K562 (cell line): Measurements from ENCODE around the gene ANKS4B. TPM values are rescaled to one million over a fixed set of nuclear protein-coding genes. Genes with fewer than 3 reads are reported as not detected.

ENCODE experiments used
- ATAC-seq: fragments of 200-7000 bp; cut with Tn5 transposase; 3 replicates; pipeline ENCODE4 v1.9.1; 2020; ENCODE audit warnings: moderate library complexity
- BruUV-seq: library from RNA; stranded (reverse); fragments of 400-500 nt; replicated peaks from 2 replicates; lab custom pipeline; 2021; lab: Mats Ljungman, UMichigan
- CTCF ChIA-PET: fragments of 300-600 bp; formaldehyde crosslinking; extraction: SDS; loops from one replicate; lab custom pipeline; 2021; ENCODE audit warnings: low intra/inter-chr PET ratio; lab: Yijun Ruan, JAX
- POLR2A ChIA-PET: fragments of 300-600, 350-650 bp; sonication (Branson Sonifier 250); formaldehyde crosslinking; extraction: SDS; loops from one replicate; lab custom pipeline; 2021; ENCODE audit warnings: antibody characterized with exemption, inconsistent platforms; lab: Yijun Ruan, JAX
- DNase-seq, 4 experiments: peaks; one replicate each; pipeline versions ENCODE4 v3.0.0 to v3.0.0-alpha.2; 2011 to 2018; ENCODE audit warnings: low spot score in 3 of 4, mixed read lengths in 3 of 4; ENCODE audit errors: extremely low read depth in 1 of 4
- FAIRE-seq: peaks from 2 replicates; lab custom pipeline; 2011; peaks lifted over from hg19 to GRCh38; lab: Jason Lieb, UNC
- H2AFZ ChIP-seq: 2 replicates; pipeline ENCODE4 v1.6.0; 2011; ENCODE audit warnings: low read depth, low read length, control low read depth, inconsistent platforms
- H3K27ac ChIP-seq: fragments of 200-600 bp; 3 replicates; pipeline ENCODE4 v1.8.0; 2011; ENCODE audit warnings: low read depth, mild to moderate bottlenecking, control low read depth, inconsistent platforms, low read length, moderate library complexity, mixed read lengths; ENCODE audit errors: extremely low read depth
- H3K27me3 ChIP-seq, 2 experiments: fragments of 300-600 bp in 1 of 2; 2 replicates in 1 of 2; 3 replicates in 1 of 2; pipeline versions ENCODE4 v1.6.0 to v1.8.0; 2011; ENCODE audit warnings: inconsistent platforms in 2 of 2, low read length in 2 of 2, mild to moderate bottlenecking in 1 of 2, mixed read lengths in 1 of 2, moderate library complexity in 1 of 2; ENCODE audit not compliant: control insufficient read depth in 2 of 2, insufficient read depth in 2 of 2
- H3K36me3 ChIP-seq: fragments of 300-600 bp; 3 replicates; pipeline ENCODE4 v1.8.0; 2011; ENCODE audit warnings: mild to moderate bottlenecking, low read length, inconsistent platforms; ENCODE audit not compliant: control insufficient read depth, insufficient read depth
- H3K4me1 ChIP-seq, 2 experiments: fragments of 200-600 bp in 1 of 2; replicated peaks in 1 of 2; 2 replicates in 1 of 2; 3 replicates in 1 of 2; pipeline versions ENCODE4 v1.5.1 to v1.8.0; 2011; ENCODE audit warnings: inconsistent platforms in 2 of 2, low read length in 2 of 2, mild to moderate bottlenecking in 1 of 2, mixed read lengths in 1 of 2, moderate library complexity in 1 of 2; ENCODE audit not compliant: control insufficient read depth in 2 of 2, insufficient read depth in 2 of 2
- H3K4me2 ChIP-seq: 2 replicates; pipeline ENCODE4 v1.6.1; 2011; ENCODE audit warnings: low read length, control low read depth, inconsistent platforms, mixed read lengths; ENCODE audit not compliant: insufficient read depth
- H3K4me3 ChIP-seq: fragments of 200-600 bp; sonication (generic), shearing (Covaris generic); 2 replicates; pipeline ENCODE4 v1.5.1; 2016; ENCODE audit warnings: control low read depth, inconsistent platforms
- H3K79me2 ChIP-seq: fragments of 200-600 bp; 3 replicates; pipeline ENCODE4 v1.8.0; 2011; ENCODE audit warnings: low read length, inconsistent platforms; ENCODE audit not compliant: control insufficient read depth, insufficient read depth
- H3K9ac ChIP-seq, 2 experiments: 2 replicates each; pipeline versions ENCODE4 v1.6.0 to v1.6.1; 2011; ENCODE audit warnings: low read depth in 2 of 2, low read length in 2 of 2, control low read depth in 1 of 2, inconsistent platforms in 1 of 2, mild to moderate bottlenecking in 1 of 2, mixed read lengths in 1 of 2; ENCODE audit not compliant: insufficient read depth in 1 of 2
- H3K9me1 ChIP-seq: one replicate; pipeline ENCODE4 v1.6.0; 2011; ENCODE audit warnings: inconsistent platforms, mild to moderate bottlenecking, low read length, moderate library complexity; ENCODE audit not compliant: control insufficient read depth, insufficient read depth
- H3K9me3 ChIP-seq: replicated peaks from 2 replicates; pipeline ENCODE4 v1.5.1; 2011; ENCODE audit warnings: low read depth, low read length, inconsistent platforms; ENCODE audit not compliant: control insufficient read depth, insufficient read depth
- H4K20me1 ChIP-seq: replicated peaks from 2 replicates; pipeline ENCODE4 v1.6.1; 2011; ENCODE audit warnings: low read length, inconsistent platforms, mixed read lengths; ENCODE audit not compliant: control insufficient read depth, insufficient read depth
- ARID1B ChIP-seq: fragments of 450-650 bp; IDR thresholded peaks from 2 replicates; pipeline ENCODE4 v1.6.1; 2016; ENCODE audit warnings: antibody characterized with exemption, mild to moderate bottlenecking, inconsistent platforms
- ATF7 ChIP-seq: fragments of 450-650 bp; IDR thresholded peaks from 2 replicates; pipeline ENCODE4 v1.7.1; 2014; ENCODE audit warnings: mild to moderate bottlenecking, moderate library complexity
- CBFA2T2 ChIP-seq: fragments of 450-650 bp; conservative IDR thresholded peaks from 2 replicates; pipeline ENCODE4 v1.6.1; 2017; ENCODE audit warnings: mild to moderate bottlenecking
- ETS2 ChIP-seq: IDR thresholded peaks from 2 replicates; pipeline ENCODE4 v1.6.1; 2016; ENCODE audit warnings: borderline replicate concordance, missing genetic modification characterization, mild to moderate bottlenecking, moderate library complexity, missing compliant biosample characterization; ENCODE audit not compliant: poor library complexity, severe bottlenecking
- ETV5 ChIP-seq: sonication (generic); formaldehyde crosslinking; IDR thresholded peaks from 2 replicates; pipeline ENCODE4 v1.4.0; 2020; ENCODE audit warnings: low read depth, mild to moderate bottlenecking, missing genetic modification reagents
- IRF2 ChIP-seq: sonication (generic); formaldehyde crosslinking; IDR thresholded peaks from 2 replicates; pipeline ENCODE4 v1.8.1; 2022; ENCODE audit warnings: mild to moderate bottlenecking, missing genetic modification reagents
- JUND ChIP-seq, 2 experiments: IDR thresholded peaks; 2 replicates in 1 of 2; 3 replicates in 1 of 2; pipeline ENCODE4 v1.6.1; 2011; ENCODE audit warnings: borderline replicate concordance in 2 of 2, low read depth in 2 of 2, low read length in 2 of 2, improper control_type of control experiment in 1 of 2, missing biosample characterization in 1 of 2, missing genetic modification characterization in 1 of 2, missing genetic modification reagents in 1 of 2
- MTF1 ChIP-seq: fragments of 250-450 bp; sonication (Bioruptor Pico); IDR thresholded peaks from 2 replicates; pipeline ENCODE4 v1.9.0; 2021; ENCODE audit warnings: moderate library complexity, mild to moderate bottlenecking, inconsistent platforms, borderline replicate concordance
- NFIC ChIP-seq: fragments of 450-650 bp; IDR thresholded peaks from 2 replicates; pipeline ENCODE4 v1.6.1; 2017; ENCODE audit warnings: mild to moderate bottlenecking, inconsistent platforms
- NFYB ChIP-seq: IDR thresholded peaks from 2 replicates; pipeline ENCODE4 v1.6.1; 2011; ENCODE audit warnings: mild to moderate bottlenecking, moderate library complexity; ENCODE audit not compliant: insufficient read length; ENCODE audit errors: extremely low read depth
- TAL1 ChIP-seq: fragments of 450-650 bp; IDR thresholded peaks from 2 replicates; pipeline ENCODE4 v1.6.1; 2016; ENCODE audit warnings: mild to moderate bottlenecking
- ZNF766 ChIP-seq: fragments of 200-800 bp; sonication (Bioruptor generic); conservative IDR thresholded peaks from 2 replicates; pipeline ENCODE4 v1.6.1; 2016; ENCODE audit warnings: missing genetic modification characterization, missing compliant biosample characterization
- WGBS: fragments of 100-300 bp; shearing (Covaris generic); methylation state at CpG from one replicate; pipeline ENCODE4 v1.1.6; 2016; ENCODE audit warnings: low coverage, mixed read lengths; ENCODE audit not compliant: insufficient coverage; ENCODE audit errors: missing lambda C conversion rate; 5-methylcytosine and 5-hydroxymethylcytosine counted together
- in situ Hi-C: fragments of 300-500 bp; cut with MboI; formaldehyde crosslinking; loops from 4 replicates; pipeline ENCODE4 v1.15.0; 2018; ENCODE audit warnings: inconsistent platforms, mixed read lengths
- intact Hi-C: fragments of 100-400 bp; cut with micrococcal nuclease; formaldehyde crosslinking; loops from 2 replicates; pipeline ENCODE4 v1.14.2; 2022
- polyA plus RNA-seq, 8 experiments: library from polyadenylated mRNA; depleted of rRNA in 4 of 8; stranded (reverse) in 5 of 8; unstranded in 3 of 8; fragments of >200 nt; fragmentation: Nextera tagmentation in 2 of 8; fragmentation: Illumina TruSeq in 1 of 8; extraction: Ambion mirVana in 2 of 8; extraction: Trizol in 1 of 8; gene quantifications; 2 replicates each; pipeline versions ENCODE4 v1.2.1 to v1.2.3, GENCODE V29; 2011 to 2014; ENCODE audit warnings: inconsistent platforms in 1 of 8, missing spikeins in 1 of 8
- total RNA-seq, 7 experiments: library from RNA; depleted of rRNA in 6 of 7; stranded (reverse); fragments of >200 nt in 6 of 7; fragmentation: Illumina TruSeq in 2 of 7; extraction: Trizol in 2 of 7; gene quantifications; 2 replicates each; pipeline versions ENCODE4 v1.2.1 to v1.2.3, GENCODE V29; 2011 to 2021; ENCODE audit warnings: low replicate concordance in 1 of 7

Gene ANKS4B
- total and polyA plus RNA-seq, 9 of the 15 experiments (the other 6 are each of a cell fraction or from before 2014, with no cell fraction given) = not detected

GRCh38 chr16:21239646-21240045 is 6.1 kb downstream of the ANKS4B start (continued):
- no peak for TF ChIP-seq ETS2 (tag)
- peak; percentile 16; the same call in 1 of the 2 replicates for TF ChIP-seq CBFA2T2
- peak; percentile 58 for TF ChIP-seq NFIC
- TF ChIP-seq ETV5 (CRISPR knock-in tag) = no peak
- TF ChIP-seq NFYB = no peak
- no peak for TF ChIP-seq ZNF766 (CRISPR knock-in tag)
- TF ChIP-seq JUND (IDR thresholded peaks at IDR 0.05; ENCODE audit: borderline replicate concordance, low read depth, low read length) = no peak
- TF ChIP-seq JUND (tag; IDR thresholded peaks at IDR 0.05; ENCODE audit: borderline replicate concordance, low read depth, low read length) = peak; percentile 58; the same call in 1 of the 3 replicates
- TF ChIP-seq IRF2 = no peak
- peak; percentile 34; the same call in 1 of the 2 replicates for TF ChIP-seq ATF7
- TF ChIP-seq ARID1B = peak; percentile 68; the same call in 1 of the 2 replicates
- peak; percentile 31; the same call in 1 of the 2 replicates for TF ChIP-seq TAL1

DNA sequence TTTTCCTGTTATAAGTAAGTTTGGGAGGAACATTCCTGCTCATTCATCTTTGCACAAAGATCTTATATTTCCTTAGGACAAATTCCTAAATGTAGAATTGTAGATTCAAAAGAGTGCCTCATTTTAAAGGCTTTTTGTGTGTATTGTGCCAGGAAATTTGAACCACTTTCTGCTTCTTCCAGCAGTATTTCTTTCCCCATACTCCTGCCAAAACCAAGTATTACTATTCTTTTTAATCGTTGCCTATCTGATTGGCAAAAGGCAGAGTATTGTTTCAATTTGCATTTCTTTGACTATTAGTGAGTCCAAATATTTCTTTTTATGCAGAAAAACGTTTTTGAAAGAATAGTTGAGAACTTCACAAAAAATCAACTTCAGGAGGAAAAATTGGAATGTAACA is 9.3 kb downstream of the ANKS4B start:
- no peaks in the 10 kb centered on the region for H3K79me2 ChIP-seq
- intact Hi-C loops = no loop called here
- WGBS = 0% methylated on average over 2 of the region's 2 CpGs

More for the DNA sequence above, 9.3 kb downstream of the ANKS4B start:
- Histone ChIP-seq H3K4me2 (no peak overlapping the region), H2AFZ (no peak overlapping the region), H3K9me3 (no peaks in the 10 kb centered on the region), H4K20me1 (no peaks in the 10 kb centered on the region), H3K4me3 (no peak overlapping the region), H3K9ac (no peak overlapping the region), H3K4me1 (peaks cover 4 to 5% of the 10 kb centered on the region in 2 experiments; a peak in 4 of 5 replicates), H3K9me1 (no peaks in the 10 kb centered on the region), H3K36me3 (no peaks in the 10 kb centered on the region), H3K27me3 (peaks cover under 1 to 5% of the 10 kb centered on the region in 2 experiments; a peak in 3 of 5 replicates), H3K27ac (no peak overlapping the region)
- BruUV-seq = no TSS peak
- in situ Hi-C loops = no loop called here
- no peak for FAIRE-seq
- CTCF ChIA-PET = no interaction called here
- no peak for ATAC-seq
- POLR2A ChIA-PET = no interaction called here
- no peak for TF ChIP-seq MTF1 (CRISPR knock-in tag)
- no peak for DNase-seq
